ENCODE data around the gene HPGDS.
"Not testable (repeated sequence)": the region's sequence is repeated elsewhere in the genome, so short reads cannot be mapped to it uniquely, and the experiment has no call there.

HPGDS gene

GRCh38 chr4:94341481-94342370 is 910 bp downstream of the HPGDS start:
- H3K9me3 ChIP-seq (ENCODE audit: low read depth, low read length): no peaks in the 10 kb centered on the region
- no peak overlapping the region for H3K9ac ChIP-seq (ENCODE audit: insufficient read length)
- TF ChIP-seq POLR2AphosphoS5 (IDR thresholded peaks at IDR 0.05; ENCODE audit: borderline replicate concordance, low read depth, low read length): no peak
- no peak for TF ChIP-seq EZH2 (IDR thresholded peaks at IDR 0.05)
- no peak for TF ChIP-seq FOXP2 (optimal IDR thresholded peaks at IDR 0.05; ENCODE audit: control extremely low read depth, extremely low read length, insufficient read depth)
- no peak for DNase-seq (ENCODE audit: low read depth, low spot score)
- H3K27ac ChIP-seq: no peak overlapping the region
- H3K36me3 ChIP-seq (ENCODE audit: insufficient read depth, low read length): no peaks in the 10 kb centered on the region
- H3K4me3 ChIP-seq: no peak overlapping the region; the same call in 1 of the 2 replicates

DNA sequence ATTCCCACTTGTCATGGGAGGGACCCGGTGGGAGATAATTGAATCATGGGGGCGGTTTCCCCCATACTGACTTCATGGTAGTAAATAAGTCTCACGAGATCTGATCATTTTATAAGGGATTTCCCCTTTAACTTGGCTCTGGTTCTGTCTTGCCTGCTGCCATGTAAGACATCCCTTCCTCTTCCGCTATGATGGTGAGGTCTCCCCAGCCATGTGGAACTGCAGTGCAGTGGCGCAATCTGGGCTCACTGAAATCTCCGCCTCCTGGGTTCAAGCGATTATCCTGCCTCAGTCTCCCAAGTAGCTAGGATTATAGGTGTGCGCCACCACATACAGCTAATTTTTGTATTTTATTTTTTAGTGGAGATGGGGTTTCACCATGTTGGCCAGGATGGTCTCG is 2.9 kb downstream of the HPGDS start:
- no peak for TF ChIP-seq EZH2 (IDR thresholded peaks at IDR 0.05)
- no peak for TF ChIP-seq POLR2AphosphoS5 (IDR thresholded peaks at IDR 0.05; ENCODE audit: borderline replicate concordance, low read depth, low read length)
- no peak for DNase-seq (ENCODE audit: low read depth, low spot score)
- H3K9me3 ChIP-seq (ENCODE audit: low read depth, low read length): no peaks in the 10 kb centered on the region

DNA sequence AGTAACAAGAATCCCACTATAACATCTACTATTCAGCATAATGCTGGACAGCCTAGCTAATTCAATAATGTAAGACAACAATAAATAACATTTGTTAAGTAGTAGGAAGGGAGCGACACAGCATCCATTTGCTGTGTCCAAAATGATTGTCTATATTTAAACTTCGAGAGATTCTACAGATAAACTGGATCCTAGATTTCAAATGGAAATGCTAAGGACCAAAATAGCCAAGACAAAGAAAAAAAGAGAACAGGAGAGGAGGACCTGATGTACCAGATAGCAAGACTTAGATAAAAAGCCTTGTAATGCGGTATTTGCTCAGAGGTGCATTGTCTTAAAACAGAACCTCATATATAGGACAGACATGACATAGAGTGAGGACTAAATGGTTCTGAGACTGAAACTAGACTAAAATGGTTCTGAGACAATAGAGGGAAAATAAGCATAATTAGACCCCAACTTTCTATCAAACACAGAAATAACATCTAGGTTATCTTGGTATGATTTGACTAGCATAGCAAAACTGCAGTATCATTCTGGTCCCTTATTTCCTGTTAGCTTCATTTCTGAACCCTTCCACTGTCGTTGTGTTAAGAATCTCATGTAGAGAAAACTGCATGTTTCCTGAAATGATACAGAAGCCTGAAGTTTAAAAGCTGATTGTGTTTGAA is 3.8 kb downstream of the HPGDS start:
- TF ChIP-seq POLR2AphosphoS5 (IDR thresholded peaks at IDR 0.05; ENCODE audit: borderline replicate concordance, low read depth, low read length) (no peak), FOXP2 (optimal IDR thresholded peaks at IDR 0.05; ENCODE audit: control extremely low read depth, extremely low read length, insufficient read depth) (no peak), EZH2 (IDR thresholded peaks at IDR 0.05) (no peak)
- no peaks in the 10 kb centered on the region for H3K36me3 ChIP-seq (ENCODE audit: insufficient read depth, low read length)
- no peak for DNase-seq (ENCODE audit: low read depth, low spot score)
- peak overlapping the region; percentile 53 for H3K4me3 ChIP-seq
- no peaks in the 10 kb centered on the region for H3K9me3 ChIP-seq (ENCODE audit: low read depth, low read length)
- peak overlapping the region; percentile 91 for H3K27ac ChIP-seq
- H3K9ac ChIP-seq (ENCODE audit: insufficient read length): peak overlapping the region; percentile 40

More for the DNA sequence above, 2.9 kb downstream of the HPGDS start:
- no peaks in the 10 kb centered on the region for H3K36me3 ChIP-seq (ENCODE audit: insufficient read depth, low read length)
- H3K27ac ChIP-seq: peak overlapping the region; percentile 91
- no peak overlapping the region for H3K9ac ChIP-seq (ENCODE audit: insufficient read length)
- 0 out of 2 replicates have a peak overlapping the region, but pooled peaks have one; percentile 53 for H3K4me3 ChIP-seq

GRCh38 chr4:94336791-94337190 is 5.8 kb downstream of the HPGDS start:
- not testable (repeated sequence) for H3K9me3 ChIP-seq (ENCODE audit: low read depth, low read length); H3K4me3 ChIP-seq; H3K9ac ChIP-seq (ENCODE audit: insufficient read length); H3K27ac ChIP-seq; H3K36me3 ChIP-seq (ENCODE audit: insufficient read depth, low read length); DNase-seq (ENCODE audit: low read depth, low spot score)

- Histone ChIP-seq H3K4me3 (no peak overlapping the region), H3K27ac (no peak overlapping the region), H3K9me3 (ENCODE audit: low read depth, low read length) (no peaks in the 10 kb centered on the region), H3K36me3 (ENCODE audit: insufficient read depth, low read length) (no peaks in the 10 kb centered on the region), H3K9ac (ENCODE audit: insufficient read length) (no peak overlapping the region)
- TF ChIP-seq FOXP2 (optimal IDR thresholded peaks at IDR 0.05; ENCODE audit: control extremely low read depth, extremely low read length, insufficient read depth) (no peak), POLR2AphosphoS5 (IDR thresholded peaks at IDR 0.05; ENCODE audit: borderline replicate concordance, low read depth, low read length) (no peak), EZH2 (IDR thresholded peaks at IDR 0.05) (no peak)
- DNase-seq (ENCODE audit: low read depth, low spot score): no peak
Observed at GRCh38 chr4:94336303-94336702, 6.3 kb downstream of the HPGDS start.

- Histone ChIP-seq H3K4me3 (no peak overlapping the region), H3K27ac (0 out of 2 replicates have a peak overlapping the region, but pooled peaks have one; percentile 11), H3K9me3 (ENCODE audit: low read depth, low read length) (no peaks in the 10 kb centered on the region), H3K9ac (ENCODE audit: insufficient read length) (no peak overlapping the region), H3K36me3 (ENCODE audit: insufficient read depth, low read length) (no peaks in the 10 kb centered on the region)
- TF ChIP-seq EZH2 (IDR thresholded peaks at IDR 0.05) (no peak), FOXP2 (optimal IDR thresholded peaks at IDR 0.05; ENCODE audit: control extremely low read depth, extremely low read length, insufficient read depth) (no peak), POLR2AphosphoS5 (IDR thresholded peaks at IDR 0.05; ENCODE audit: borderline replicate concordance, low read depth, low read length) (no peak)
- DNase-seq (ENCODE audit: low read depth, low spot score): no peak
Observed at GRCh38 chr4:94334962-94335361, 7.7 kb downstream of the HPGDS start.

DNA sequence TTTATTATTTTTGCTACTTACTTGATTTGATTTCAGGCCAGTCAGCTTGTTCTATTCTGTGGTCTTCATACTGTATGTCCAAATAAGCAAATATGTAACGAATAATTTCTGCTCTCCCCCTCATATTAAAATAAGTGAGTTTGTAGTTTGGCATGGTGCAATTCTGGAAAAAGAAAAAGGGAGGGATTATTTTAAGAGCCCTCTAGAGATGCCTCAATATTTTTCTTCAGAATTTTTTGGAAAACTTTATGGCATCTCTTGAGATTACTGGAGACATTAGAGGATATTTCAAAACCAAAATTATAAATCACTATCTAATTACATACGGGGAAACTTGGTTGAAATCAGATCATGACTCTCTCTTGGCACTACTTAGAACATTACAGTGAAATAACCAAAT is 8.2 kb downstream of the HPGDS start:
- DNase-seq (ENCODE audit: low read depth, low spot score): no peak
- peak overlapping the region; percentile 11; the same call in 1 of the 2 replicates for H3K27ac ChIP-seq
- TF ChIP-seq FOXP2 (optimal IDR thresholded peaks at IDR 0.05; ENCODE audit: control extremely low read depth, extremely low read length, insufficient read depth): no peak
- TF ChIP-seq POLR2AphosphoS5 (IDR thresholded peaks at IDR 0.05; ENCODE audit: borderline replicate concordance, low read depth, low read length): no peak
- TF ChIP-seq EZH2 (IDR thresholded peaks at IDR 0.05): no peak
- no peak overlapping the region for H3K4me3 ChIP-seq
- no peaks in the 10 kb centered on the region for H3K9me3 ChIP-seq (ENCODE audit: low read depth, low read length)
- no peaks in the 10 kb centered on the region for H3K36me3 ChIP-seq (ENCODE audit: insufficient read depth, low read length)
- H3K9ac ChIP-seq (ENCODE audit: insufficient read length): no peak overlapping the region

DNA sequence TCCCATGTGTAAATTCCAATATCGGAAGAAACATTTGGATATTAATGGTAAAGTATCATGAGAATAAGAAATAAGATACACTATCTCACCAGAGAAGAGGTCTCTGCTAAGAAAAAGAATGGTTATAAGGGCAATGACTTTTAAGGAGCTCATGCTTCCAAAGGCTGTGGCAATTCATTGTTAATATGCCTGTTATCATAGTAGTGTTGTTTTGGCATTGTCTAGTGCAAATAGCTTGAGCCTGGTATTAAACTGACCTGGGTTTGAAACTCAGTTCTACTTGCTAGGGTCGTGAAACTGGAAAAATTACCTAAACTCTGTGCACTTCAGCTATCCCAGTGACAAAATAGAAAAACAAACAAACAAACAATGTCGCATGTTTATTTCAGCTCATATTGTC is 8.8 kb downstream of the HPGDS start:
- TF ChIP-seq EZH2 (IDR thresholded peaks at IDR 0.05) (no peak), POLR2AphosphoS5 (IDR thresholded peaks at IDR 0.05; ENCODE audit: borderline replicate concordance, low read depth, low read length) (no peak), FOXP2 (optimal IDR thresholded peaks at IDR 0.05; ENCODE audit: control extremely low read depth, extremely low read length, insufficient read depth) (no peak)
- H3K36me3 ChIP-seq (ENCODE audit: insufficient read depth, low read length): no peaks in the 10 kb centered on the region
- H3K9me3 ChIP-seq (ENCODE audit: low read depth, low read length): no peaks in the 10 kb centered on the region

More for the DNA sequence above, 8.8 kb downstream of the HPGDS start:
- H3K27ac ChIP-seq: no peak overlapping the region
- no peak for DNase-seq (ENCODE audit: low read depth, low spot score)
- no peak overlapping the region for H3K4me3 ChIP-seq
- no peak overlapping the region for H3K9ac ChIP-seq (ENCODE audit: insufficient read length)
